GM21529 (cell line): Measurements from ENCODE around the gene COL4A1.

Experiments
- ATAC-seq: cut with Tn5 transposase; IDR thresholded peaks from one replicate; pipeline ENCODE4 v1.9.1; 2021; ENCODE audit not compliant: unreplicated experiment

The COL4A1 gene

DNA sequence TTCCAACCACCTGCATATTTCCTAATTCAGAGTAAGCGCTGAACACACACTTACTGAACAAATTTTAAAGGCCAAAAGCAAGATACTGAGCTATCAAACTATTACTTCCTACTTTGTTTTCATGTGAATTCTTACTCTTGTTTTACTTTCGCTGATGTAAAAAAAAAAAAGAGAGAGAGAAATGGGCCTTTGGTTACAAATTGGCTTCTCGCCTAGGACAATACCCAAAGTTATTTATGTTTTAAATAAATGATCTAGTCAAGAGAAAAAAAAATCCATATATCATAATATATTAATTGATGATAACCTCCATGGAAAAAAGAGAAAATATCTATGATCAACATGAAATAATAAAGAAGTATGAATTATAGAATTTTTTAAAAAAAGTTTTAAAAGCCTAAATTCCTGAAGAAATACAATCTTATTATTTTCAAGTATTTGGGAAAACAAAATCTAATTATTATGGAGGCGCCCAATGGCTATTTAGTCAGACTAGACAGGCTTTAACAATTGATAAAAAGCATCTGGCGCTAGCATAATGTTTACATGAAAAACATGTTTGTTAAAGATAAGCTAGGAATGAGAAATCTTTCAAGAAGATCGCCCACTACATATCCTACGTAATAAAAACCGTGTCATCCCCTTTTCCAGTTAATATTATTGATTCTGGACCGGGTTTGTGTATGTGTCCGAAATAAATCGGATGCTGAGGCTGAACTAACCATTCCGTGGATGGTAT, 9.0 kb downstream of the COL4A1 start:
- no peak for ATAC-seq

DNA sequence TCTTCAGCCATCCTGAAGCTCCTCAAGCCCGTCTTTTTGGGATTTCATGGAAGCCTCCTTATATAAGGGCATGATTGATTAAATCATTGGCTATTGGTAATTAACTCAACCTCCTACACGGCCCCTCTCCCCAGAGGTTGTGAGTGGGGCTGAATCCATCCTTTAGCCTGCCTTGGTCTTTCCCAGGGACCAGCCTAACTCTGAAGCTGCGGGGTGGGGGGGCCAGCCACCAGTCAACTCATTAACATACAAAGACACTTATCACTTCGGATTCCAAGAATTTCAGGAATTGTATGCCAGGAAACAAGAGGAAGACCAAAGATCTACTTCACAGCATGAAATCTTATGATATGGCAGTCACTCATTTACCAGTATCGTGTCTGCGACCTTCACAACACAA, 9.9 kb downstream of the COL4A1 start:
- no peak for ATAC-seq

- no peak for ATAC-seq
Observed at GRCh38 chr13:110294622-110295021, 12.3 kb downstream of the COL4A1 start.

- no peak for ATAC-seq
Observed at GRCh38 chr13:110294146-110294545, 12.8 kb downstream of the COL4A1 start.

DNA sequence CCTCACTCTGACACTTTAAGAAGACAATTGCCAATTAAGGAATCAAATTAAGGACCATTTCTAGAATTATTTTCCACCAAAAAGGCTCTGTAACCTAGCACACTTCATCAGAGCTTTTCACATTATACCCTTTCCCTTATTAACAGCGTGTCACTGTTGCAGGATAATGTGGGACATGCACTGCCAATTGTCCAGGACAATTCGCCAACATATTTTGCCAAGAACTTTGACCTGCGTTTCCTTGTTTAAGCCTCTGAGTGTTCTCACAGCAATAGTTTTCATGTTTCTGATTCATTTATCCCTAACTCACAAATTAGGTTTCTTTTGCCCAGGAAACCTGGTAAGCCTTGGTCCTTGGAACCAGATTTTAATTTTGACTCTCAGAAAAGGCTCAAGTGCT, 13.3 kb downstream of the COL4A1 start:
- no peak for ATAC-seq

DNA sequence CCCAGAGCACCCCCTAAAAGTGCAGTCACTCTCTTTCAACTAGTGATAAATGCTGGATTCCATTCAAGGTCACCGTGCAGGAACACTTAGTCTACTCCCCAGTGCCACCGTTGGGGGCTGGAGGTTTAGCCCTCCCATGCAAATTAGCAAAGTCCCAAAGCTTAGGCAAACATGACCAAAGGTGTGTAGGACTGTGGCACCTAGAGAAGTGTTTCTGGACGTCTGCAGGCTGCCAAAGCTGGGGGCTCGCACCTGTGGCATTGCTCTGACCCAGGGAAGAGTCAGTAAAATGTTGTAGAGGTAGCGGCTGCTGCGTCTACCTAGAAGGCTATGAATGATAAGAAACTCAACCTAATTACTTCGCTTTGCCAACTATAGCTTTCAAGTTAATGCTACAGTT, 13.9 kb downstream of the COL4A1 start:
- no peak for ATAC-seq

- no peak for ATAC-seq
Observed at GRCh38 chr13:110291286-110291685, 15.7 kb downstream of the COL4A1 start.

DNA sequence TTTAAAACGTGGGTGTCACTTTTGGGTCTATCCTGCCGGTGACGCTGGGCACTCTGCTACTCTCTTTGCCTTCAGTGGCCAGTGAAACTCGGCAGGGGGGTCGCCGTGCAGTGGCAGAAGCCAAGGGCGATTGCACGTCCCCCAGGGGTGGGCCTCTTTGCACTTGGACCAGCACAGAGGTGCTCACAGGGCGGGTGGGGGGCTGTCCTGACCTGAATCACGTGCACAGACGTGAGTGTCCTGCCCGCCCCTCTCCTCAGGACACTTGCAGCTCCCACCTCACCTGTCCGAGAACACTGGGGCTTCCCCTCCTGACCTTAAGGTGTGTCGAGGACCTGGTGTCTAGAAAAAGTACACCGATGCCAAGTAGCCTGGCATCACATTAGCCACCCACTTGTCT, 16.1 kb downstream of the COL4A1 start:
- no peak for ATAC-seq

GRCh38 chr13:110290153-110290552, 16.8 kb downstream of the COL4A1 start:
- ATAC-seq: no peak

GRCh38 chr13:110289661-110290060, 17.3 kb downstream of the COL4A1 start:
- no peak for ATAC-seq

GRCh38 chr13:110289174-110289573, 17.8 kb downstream of the COL4A1 start:
- no peak for ATAC-seq

- no peak for ATAC-seq
Observed at GRCh38 chr13:110286833-110287819, 19.8 kb downstream of the COL4A1 start.

DNA sequence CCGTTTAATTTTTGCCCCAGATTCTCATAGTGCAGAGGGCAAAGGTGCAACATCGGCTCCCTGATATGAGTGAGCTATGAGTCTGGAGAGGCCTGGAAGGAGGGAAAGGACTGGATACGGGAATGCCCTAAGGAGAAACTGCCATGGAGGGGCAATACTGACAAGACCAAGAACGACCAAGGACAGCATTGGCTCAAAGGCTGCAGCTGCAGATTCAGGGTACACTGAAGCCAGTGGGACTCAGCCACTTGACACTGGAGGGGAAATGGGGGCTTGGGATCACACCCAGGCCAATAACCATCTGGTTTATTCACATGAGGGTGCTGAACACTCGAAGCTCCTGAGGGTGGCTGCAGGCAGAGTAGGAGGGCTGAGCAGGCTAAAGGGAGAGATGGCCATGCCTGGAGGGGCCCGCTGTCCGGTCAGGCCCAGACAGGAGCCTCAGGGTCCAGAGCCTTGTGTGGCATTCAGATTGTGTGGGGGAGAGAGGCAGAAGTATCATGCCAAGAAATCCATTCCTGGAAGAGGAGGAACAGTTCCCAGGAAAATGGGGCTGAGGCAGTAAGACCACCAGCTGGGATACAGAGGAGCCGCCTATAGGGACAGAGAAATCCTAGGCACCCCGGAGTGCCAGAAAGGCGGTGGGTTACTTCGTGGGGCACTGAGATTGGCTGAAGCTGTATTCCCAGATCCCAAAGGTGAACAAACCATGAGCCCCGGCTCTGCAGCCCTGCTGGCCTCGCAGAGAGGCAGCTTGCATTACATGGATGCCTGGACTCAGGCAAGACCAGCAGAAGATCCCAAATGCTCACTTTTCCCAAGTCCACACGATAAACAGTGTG, 20.7 kb downstream of the COL4A1 start:
- ATAC-seq: no peak

DNA sequence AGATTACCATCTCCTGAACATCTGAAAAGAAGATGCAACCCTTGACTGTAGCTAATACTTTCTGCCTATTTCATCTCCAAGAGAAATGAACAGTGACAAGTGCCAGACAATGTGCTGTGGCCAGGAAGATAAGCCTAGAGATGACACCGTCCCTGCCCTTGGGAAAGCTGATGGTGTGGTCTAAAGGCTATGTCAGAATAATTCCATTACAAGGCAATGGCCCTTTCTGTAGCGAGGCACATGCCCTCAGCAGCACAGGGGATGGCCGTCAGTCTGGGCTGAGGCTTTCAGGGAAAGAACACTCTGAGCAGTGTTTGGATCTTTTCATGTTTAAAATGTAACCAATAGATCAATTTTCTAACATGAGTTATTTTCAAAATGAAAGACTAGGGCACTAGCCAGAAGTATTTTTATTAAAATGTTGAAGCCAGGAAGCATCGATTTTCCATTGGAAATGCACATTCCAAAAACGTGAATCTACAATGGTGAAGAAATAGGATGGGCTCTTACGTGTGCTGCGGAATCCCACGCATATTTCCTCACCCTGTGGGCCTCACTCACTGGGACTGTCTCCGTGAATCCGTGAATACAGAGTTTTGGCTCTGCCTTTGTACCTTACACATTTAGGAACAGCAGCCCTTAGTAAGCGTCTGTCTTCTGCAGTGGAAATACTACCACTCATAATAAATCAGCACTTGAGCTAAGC, 22.0 kb downstream of the COL4A1 start:
- ATAC-seq: no peak

GRCh38 chr13:110283736-110284517, 23.0 kb downstream of the COL4A1 start:
- ATAC-seq: no peak

DNA sequence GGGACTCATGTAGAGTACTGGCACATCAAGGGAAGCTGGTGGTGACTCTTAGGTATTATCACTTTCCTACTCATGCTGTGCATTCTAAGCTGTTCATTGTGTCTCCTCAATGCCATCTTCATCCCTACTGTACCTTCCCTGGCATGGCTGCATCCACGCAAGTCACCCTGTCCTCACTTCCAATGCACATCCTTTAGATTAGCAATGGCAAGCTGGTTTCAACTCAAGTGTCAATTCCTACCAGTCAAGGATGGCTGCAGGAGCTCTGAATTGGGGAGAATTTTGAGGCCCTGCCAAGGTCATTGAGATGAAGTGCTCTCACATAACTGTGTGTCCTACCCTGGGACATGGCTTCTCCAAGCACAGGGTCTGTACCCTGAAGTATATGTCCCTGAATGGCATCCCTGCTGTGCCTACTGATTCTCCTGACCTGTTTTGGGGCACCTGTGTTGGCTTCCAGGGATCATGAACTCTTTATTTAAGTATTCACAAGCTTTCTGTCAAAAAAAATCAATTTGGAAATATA, 24.6 kb downstream of the COL4A1 start:
- ATAC-seq: no peak

DNA sequence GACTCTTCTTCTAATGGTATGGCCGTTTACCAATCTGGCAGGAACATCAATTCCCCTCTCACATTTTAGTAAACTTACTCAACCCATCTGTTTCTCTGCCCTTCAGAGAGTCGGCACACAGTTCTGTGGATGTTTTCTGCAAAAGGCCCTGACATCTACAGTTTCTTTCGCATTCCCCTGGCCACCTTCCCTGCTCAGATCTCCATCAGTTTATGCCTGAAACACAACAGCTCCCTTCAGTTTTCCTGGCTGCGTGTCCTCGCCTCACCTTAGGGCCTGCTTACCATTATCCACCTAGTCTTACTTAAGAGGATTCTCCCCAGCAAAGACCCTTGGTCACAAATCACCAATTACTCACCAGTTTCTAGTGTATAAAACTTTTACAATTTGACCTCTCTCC, 25.2 kb downstream of the COL4A1 start:
- no peak for ATAC-seq

GRCh38 chr13:110280985-110281688, 25.8 kb downstream of the COL4A1 start:
- no peak for ATAC-seq

- no peak for ATAC-seq
Observed at GRCh38 chr13:110280231-110280813, 26.6 kb downstream of the COL4A1 start.
